OCI-LY1 (cell line): ENCODE results near the gene TEX261.

ENCODE experiments used
- H2AFZ ChIP-seq: fragments of 200-600 bp; sonication (generic), shearing (Covaris generic); 2 replicates; pipeline ENCODE4 v1.6.0; 2014; ENCODE audit warnings: antibody characterized with exemption, mild to moderate bottlenecking, low read length
- H3F3A ChIP-seq: fragments of 200-600 bp; sonication (generic), shearing (Covaris generic); 2 replicates; pipeline ENCODE4 v1.6.0; 2014; ENCODE audit warnings: mild to moderate bottlenecking, antibody characterized with exemption, low read length, moderate library complexity; ENCODE audit not compliant: insufficient read depth
- H3K27ac ChIP-seq: fragments of 200-600 bp; sonication (generic); 2 replicates; pipeline ENCODE4 v1.5.1; 2014; ENCODE audit warnings: low read length, mixed run types, mild to moderate bottlenecking, low read depth; ENCODE audit not compliant: poor library complexity, severe bottlenecking
- H3K27me3 ChIP-seq: fragments of 200-600 bp; sonication (generic); 2 replicates; pipeline ENCODE4 v1.6.0; 2014; ENCODE audit warnings: antibody characterized with exemption, mild to moderate bottlenecking, low read length, moderate library complexity; ENCODE audit not compliant: insufficient read depth
- H3K36me3 ChIP-seq: fragments of 200-600 bp; sonication (generic); 2 replicates; pipeline ENCODE4 v1.6.1; 2014; ENCODE audit warnings: mild to moderate bottlenecking, antibody characterized with exemption, low read length, moderate library complexity, mixed read lengths; ENCODE audit not compliant: insufficient read depth
- H3K4me1 ChIP-seq: fragments of 200-600 bp; sonication (generic); 2 replicates; pipeline ENCODE4 v1.5.1; 2014; ENCODE audit warnings: mild to moderate bottlenecking, low read length, moderate library complexity; ENCODE audit not compliant: insufficient read depth, severe bottlenecking
- H3K4me2 ChIP-seq: fragments of 200-600 bp; sonication (generic), shearing (Covaris generic); 2 replicates; pipeline ENCODE4 v1.6.1; 2014; ENCODE audit warnings: low read length
- H3K4me3 ChIP-seq: fragments of 200-600 bp; sonication (generic); 2 replicates; pipeline ENCODE4 v1.5.1; 2014; ENCODE audit warnings: low read length, low read depth, mild to moderate bottlenecking, mixed read lengths; ENCODE audit not compliant: poor library complexity, severe bottlenecking
- H3K79me2 ChIP-seq: fragments of 200-600 bp; shearing (Covaris generic); 2 replicates; pipeline ENCODE4 v1.6.1; 2016; ENCODE audit warnings: mixed run types, low read length, mixed read lengths; ENCODE audit not compliant: insufficient read depth
- H3K9ac ChIP-seq: fragments of 200-600 bp; sonication (generic), shearing (Covaris generic); 2 replicates; pipeline ENCODE4 v1.6.1; 2014; ENCODE audit warnings: mild to moderate bottlenecking, low read length, mixed read lengths
- H3K9me2 ChIP-seq: fragments of 200-600 bp; sonication (generic), shearing (Covaris generic); 2 replicates; pipeline ENCODE4 v1.6.1; 2014; ENCODE audit warnings: low read depth, mild to moderate bottlenecking, low read length, mixed read lengths
- H3K9me3 ChIP-seq: fragments of 200-600 bp; shearing (Covaris generic); 2 replicates; pipeline ENCODE4 v1.6.1; 2014; ENCODE audit warnings: low read length, mixed read lengths
- H4K20me1 ChIP-seq: fragments of 200-600 bp; sonication (generic), shearing (Covaris generic); 2 replicates; pipeline ENCODE4 v1.6.0; 2016; ENCODE audit warnings: mild to moderate bottlenecking, low read length; ENCODE audit not compliant: insufficient read depth
- EZH2 ChIP-seq: fragments of 200-600 bp; sonication (generic), shearing (Covaris generic); IDR thresholded peaks from 2 replicates; pipeline ENCODE4 v1.8.0; 2017; ENCODE audit warnings: borderline replicate concordance, mixed run types, mild to moderate bottlenecking, antibody characterized with exemption, low read length, moderate library complexity, mixed read lengths
- TF ChIP-seq, protein P1 (sequence below): fragments of 200-600 bp; sonication (generic), shearing (Covaris generic); IDR thresholded peaks from 2 replicates; pipeline ENCODE4 v1.5.1; 2017; ENCODE audit warnings: mild to moderate bottlenecking, antibody characterized with exemption, low read length, moderate library complexity, mixed read lengths

The TEX261 gene

DNA sequence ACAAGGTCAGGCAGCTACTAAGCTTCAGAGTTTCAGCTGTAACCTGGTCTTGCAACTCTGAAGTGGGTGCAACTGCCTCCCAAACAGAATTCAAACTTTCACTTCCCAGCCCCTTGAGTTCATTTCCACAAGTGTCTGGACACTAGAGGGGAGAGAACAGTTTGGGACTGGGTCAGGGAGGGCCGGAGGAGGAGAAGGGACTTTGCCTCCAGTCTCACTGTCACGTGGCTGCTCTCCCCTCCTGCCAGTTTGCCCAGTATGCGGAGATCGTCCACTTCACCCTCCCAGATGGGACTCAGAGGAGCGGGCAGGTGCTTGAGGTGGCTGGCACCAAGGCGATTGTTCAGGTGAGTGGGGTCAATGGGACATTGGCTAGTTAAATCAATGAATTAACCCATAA lies 36.9 kb downstream of the TEX261 start:
- H3K79me2 ChIP-seq = no peaks in the 10 kb centered on the region
- no peaks in the 10 kb centered on the region for H3K27me3 ChIP-seq
- H3K9me3 ChIP-seq = no peaks in the 10 kb centered on the region
- TF ChIP-seq EZH2 = no peak
- TF ChIP-seq, protein P1, sequence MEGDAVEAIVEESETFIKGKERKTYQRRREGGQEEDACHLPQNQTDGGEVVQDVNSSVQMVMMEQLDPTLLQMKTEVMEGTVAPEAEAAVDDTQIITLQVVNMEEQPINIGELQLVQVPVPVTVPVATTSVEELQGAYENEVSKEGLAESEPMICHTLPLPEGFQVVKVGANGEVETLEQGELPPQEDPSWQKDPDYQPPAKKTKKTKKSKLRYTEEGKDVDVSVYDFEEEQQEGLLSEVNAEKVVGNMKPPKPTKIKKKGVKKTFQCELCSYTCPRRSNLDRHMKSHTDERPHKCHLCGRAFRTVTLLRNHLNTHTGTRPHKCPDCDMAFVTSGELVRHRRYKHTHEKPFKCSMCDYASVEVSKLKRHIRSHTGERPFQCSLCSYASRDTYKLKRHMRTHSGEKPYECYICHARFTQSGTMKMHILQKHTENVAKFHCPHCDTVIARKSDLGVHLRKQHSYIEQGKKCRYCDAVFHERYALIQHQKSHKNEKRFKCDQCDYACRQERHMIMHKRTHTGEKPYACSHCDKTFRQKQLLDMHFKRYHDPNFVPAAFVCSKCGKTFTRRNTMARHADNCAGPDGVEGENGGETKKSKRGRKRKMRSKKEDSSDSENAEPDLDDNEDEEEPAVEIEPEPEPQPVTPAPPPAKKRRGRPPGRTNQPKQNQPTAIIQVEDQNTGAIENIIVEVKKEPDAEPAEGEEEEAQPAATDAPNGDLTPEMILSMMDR = no peak
- H3K4me3 ChIP-seq = no peak overlapping the region
- no peaks in the 10 kb centered on the region for H3K36me3 ChIP-seq
- H3K9ac ChIP-seq = no peak overlapping the region
- no peak overlapping the region for H3K27ac ChIP-seq
- no peaks in the 10 kb centered on the region for H3F3A ChIP-seq
- H3K4me1 ChIP-seq = peaks cover 6% of the 10 kb centered on the region
- no peaks in the 10 kb centered on the region for H3K9me2 ChIP-seq
- H2AFZ ChIP-seq = no peak overlapping the region
- H3K4me2 ChIP-seq = no peak overlapping the region
- no peaks in the 10 kb centered on the region for H4K20me1 ChIP-seq

DNA sequence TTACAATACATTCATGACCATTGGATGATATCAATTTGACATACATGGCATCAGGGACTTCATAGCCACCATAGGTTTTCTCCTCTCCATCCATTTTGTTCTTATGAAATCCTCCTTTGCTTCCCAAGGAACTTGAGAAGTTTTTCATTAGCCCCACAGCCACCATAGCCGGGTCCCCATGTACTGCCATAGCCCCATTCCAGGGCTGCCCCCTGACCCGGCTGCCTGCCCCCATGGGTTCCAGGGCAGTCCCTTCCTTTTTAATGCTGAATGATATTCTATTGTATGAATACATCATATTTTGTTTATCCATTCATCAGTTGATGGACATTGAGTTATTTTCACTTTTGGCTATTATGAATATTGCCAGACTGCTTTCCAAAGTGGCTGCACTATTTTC lies 38.5 kb downstream of the TEX261 start:
- no peaks in the 10 kb centered on the region for H3K9me2 ChIP-seq
- H3K4me2 ChIP-seq = no peak overlapping the region
- H3K27ac ChIP-seq = no peak overlapping the region
- H3K79me2 ChIP-seq = no peaks in the 10 kb centered on the region
- no peaks in the 10 kb centered on the region for H3K36me3 ChIP-seq
- H3K4me3 ChIP-seq = no peak overlapping the region
- no peak overlapping the region for H2AFZ ChIP-seq
- H3F3A ChIP-seq = no peaks in the 10 kb centered on the region
- H3K4me1 ChIP-seq = peaks cover 6% of the 10 kb centered on the region
- H4K20me1 ChIP-seq = no peaks in the 10 kb centered on the region
- no peak overlapping the region for H3K9ac ChIP-seq
- H3K27me3 ChIP-seq = no peaks in the 10 kb centered on the region
- no peaks in the 10 kb centered on the region for H3K9me3 ChIP-seq
- TF ChIP-seq EZH2 = no peak
- TF ChIP-seq, protein P1 = no peak

DNA sequence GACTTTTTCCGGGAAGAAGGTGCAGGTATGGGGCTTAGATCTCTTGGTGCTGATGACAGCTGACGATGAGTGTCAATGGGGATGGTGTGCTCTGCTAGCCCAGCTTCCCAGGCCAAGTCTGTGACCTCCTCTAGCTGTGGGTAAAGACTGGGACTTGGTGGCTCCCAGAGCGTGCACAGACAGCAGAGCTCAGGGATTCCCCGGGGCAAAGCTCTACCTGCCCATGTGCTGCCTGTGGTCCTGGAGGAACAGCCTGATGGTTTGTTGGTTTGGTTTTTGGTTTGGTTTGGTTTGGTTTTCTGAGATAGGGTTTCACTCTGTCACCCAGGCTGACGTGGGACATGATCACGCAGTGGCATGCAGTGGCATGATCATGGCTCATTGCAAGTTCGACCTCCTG lies 39.8 kb downstream of the TEX261 start:
- H3F3A ChIP-seq = no peaks in the 10 kb centered on the region
- H3K4me2 ChIP-seq = no peak overlapping the region
- H3K36me3 ChIP-seq = no peaks in the 10 kb centered on the region
- H3K4me3 ChIP-seq = no peak overlapping the region
- no peaks in the 10 kb centered on the region for H4K20me1 ChIP-seq
- H3K4me1 ChIP-seq = peaks cover 6% of the 10 kb centered on the region
- TF ChIP-seq, protein P1 = no peak
- TF ChIP-seq EZH2 = no peak
- H3K9ac ChIP-seq = no peak overlapping the region
- no peaks in the 10 kb centered on the region for H3K9me3 ChIP-seq
- no peak overlapping the region for H3K27ac ChIP-seq
- H3K9me2 ChIP-seq = no peaks in the 10 kb centered on the region
- no peaks in the 10 kb centered on the region for H3K27me3 ChIP-seq
- H3K79me2 ChIP-seq = no peaks in the 10 kb centered on the region
- no peak overlapping the region for H2AFZ ChIP-seq
